Endothelial cell of umbilical vein (primary cell): Measurements from ENCODE around the gene MOB3B. TPM values are rescaled to one million over a fixed set of nuclear protein-coding genes. Genes with fewer than 3 reads are reported as not detected.

Source experiments
- BruUV-seq: library from RNA; stranded (reverse); fragments of 400-500 nt; replicated peaks from 2 replicates; lab custom pipeline; 2021; lab: Mats Ljungman, UMichigan
- CTCF ChIA-PET: fragments of 300-600, 350-600 bp; sonication (Branson Sonifier 250); formaldehyde crosslinking; loops from one replicate; lab custom pipeline; 2021; ENCODE audit warnings: antibody characterized with exemption, inconsistent platforms; lab: Charles Lee
- POLR2A ChIA-PET: fragments of 300-600, 350-600 bp; sonication (Branson Sonifier 250); formaldehyde crosslinking; loops from one replicate; lab custom pipeline; 2021; ENCODE audit warnings: antibody characterized with exemption, inconsistent platforms; lab: Charles Lee
- DNase-seq: peaks from one replicate; pipeline ENCODE4 v3.0.0-alpha.2; 2011; ENCODE audit warnings: low read depth, low spot score
- FAIRE-seq: peaks from 2 replicates; lab custom pipeline; 2011; peaks lifted over from hg19 to GRCh38; lab: Jason Lieb, UNC
- H2AFZ ChIP-seq: 2 replicates; pipeline ENCODE4 v1.6.0; 2012; ENCODE audit warnings: low read depth, low read length, control low read depth, inconsistent platforms
- H3K27ac ChIP-seq: 2 replicates; pipeline ENCODE4 v1.5.1; 2011; ENCODE audit warnings: low read depth, mild to moderate bottlenecking, control low read depth, low read length, moderate library complexity; ENCODE audit not compliant: insufficient read depth
- H3K27me3 ChIP-seq, 2 experiments: 2 replicates each; pipeline versions ENCODE4 v1.6.0 to v1.6.1; 2011; ENCODE audit warnings: low read length in 2 of 2, mixed read lengths in 1 of 2; ENCODE audit not compliant: control insufficient read depth in 2 of 2, insufficient read depth in 2 of 2
- H3K36me3 ChIP-seq, 2 experiments: 2 replicates in 1 of 2; 3 replicates in 1 of 2; pipeline ENCODE4 v1.5.1; 2011; ENCODE audit warnings: low read length in 2 of 2, mild to moderate bottlenecking in 1 of 2, moderate library complexity in 1 of 2; ENCODE audit not compliant: control insufficient read depth in 2 of 2, insufficient read depth in 2 of 2; ENCODE audit errors: extremely low read depth in 1 of 2
- H3K4me1 ChIP-seq: 3 replicates; pipeline ENCODE4 v1.5.1; 2011; ENCODE audit warnings: mild to moderate bottlenecking, low read length; ENCODE audit not compliant: control insufficient read depth, insufficient read depth; ENCODE audit errors: extremely low read depth
- H3K4me2 ChIP-seq: 2 replicates; pipeline ENCODE4 v1.6.1; 2011; ENCODE audit warnings: low read length, control low read depth, mixed read lengths; ENCODE audit not compliant: insufficient read depth
- H3K4me3 ChIP-seq, 3 experiments: fragments of 200-600 bp in 1 of 3; sonication (generic), shearing (Covaris generic) in 1 of 3; replicated peaks in 1 of 3; 2 replicates each; pipeline ENCODE4 v1.5.1; 2011 to 2016; ENCODE audit warnings: control low read depth in 3 of 3, low read length in 3 of 3, mild to moderate bottlenecking in 2 of 3, inconsistent platforms in 1 of 3, low read depth in 1 of 3, moderate library complexity in 1 of 3; ENCODE audit not compliant: insufficient read depth in 1 of 3
- H3K79me2 ChIP-seq: 2 replicates; pipeline ENCODE4 v1.6.0; 2012; ENCODE audit warnings: low read length, inconsistent platforms; ENCODE audit not compliant: control insufficient read depth, insufficient read depth
- H3K9ac ChIP-seq: replicated peaks from 2 replicates; pipeline ENCODE3; 2011; ENCODE audit warnings: low read length, control low read depth; ENCODE audit not compliant: insufficient read depth; ENCODE audit errors: extremely low read depth
- H3K9me1 ChIP-seq: replicated peaks from 3 replicates; pipeline ENCODE4 v1.6.0; 2011; ENCODE audit warnings: mild to moderate bottlenecking, low read length; ENCODE audit not compliant: control insufficient read depth, insufficient read depth; ENCODE audit errors: extremely low read depth
- H3K9me3 ChIP-seq: replicated peaks from 2 replicates; pipeline ENCODE4 v1.5.1; 2012; ENCODE audit warnings: low read length, inconsistent platforms; ENCODE audit not compliant: control insufficient read depth, insufficient read depth
- H4K20me1 ChIP-seq: replicated peaks from 2 replicates; pipeline ENCODE3; 2011; ENCODE audit warnings: mild to moderate bottlenecking, low read length; ENCODE audit not compliant: control insufficient read depth, insufficient read depth; ENCODE audit errors: extremely low read depth
- EZH2 ChIP-seq: IDR thresholded peaks from 2 replicates; pipeline ENCODE4 v1.6.1; 2012; ENCODE audit warnings: borderline replicate concordance, low read depth, mild to moderate bottlenecking, moderate library complexity, low read length, inconsistent platforms; ENCODE audit not compliant: severe bottlenecking
- FOS ChIP-seq: IDR thresholded peaks from 2 replicates; pipeline ENCODE4 v1.6.1; 2011; ENCODE audit warnings: mild to moderate bottlenecking, low read length, moderate library complexity, borderline replicate concordance; ENCODE audit not compliant: insufficient read depth
- GATA2 ChIP-seq: IDR thresholded peaks from 2 replicates; pipeline ENCODE4 v1.7.0; 2011; ENCODE audit warnings: low read depth, mild to moderate bottlenecking, moderate library complexity, mixed read lengths, low read length; ENCODE audit not compliant: insufficient read length, insufficient read depth
- JUN ChIP-seq: IDR thresholded peaks from 2 replicates; pipeline ENCODE4 v1.6.1; 2011; ENCODE audit warnings: borderline replicate concordance, low read depth; ENCODE audit not compliant: insufficient read length, insufficient read depth
- MYC ChIP-seq: IDR thresholded peaks from one replicate; pipeline ENCODE4 v1.6.1; 2011; ENCODE audit warnings: mild to moderate bottlenecking, low read depth, low read length
- POLR2A ChIP-seq: IDR thresholded peaks from 2 replicates; pipeline ENCODE4 v1.6.1; 2012; ENCODE audit warnings: low read depth, mild to moderate bottlenecking, control low read depth, low read length
- POLR2AphosphoS5 ChIP-seq: IDR thresholded peaks from 2 replicates; pipeline ENCODE4 v1.6.1; 2012; ENCODE audit warnings: low read depth, mild to moderate bottlenecking, control low read depth, low read length, moderate library complexity; ENCODE audit not compliant: insufficient read depth
- dilution Hi-C: fragments of 300-500 bp; cut with MboI; formaldehyde crosslinking; loops from one replicate; pipeline ENCODE4 v1.15.0; 2019; ENCODE audit warnings: low sequenced_read_pairs; ENCODE audit not compliant: extremely low pct_ligation_motif_present
- intact Hi-C: fragments of 100-400 bp; cut with micrococcal nuclease; formaldehyde crosslinking; loops from one replicate; pipeline ENCODE4 v1.10.0; 2022
- polyA plus RNA-seq, 4 experiments: library from polyadenylated mRNA; depleted of rRNA in 3 of 4; stranded (reverse) in 3 of 4; unstranded in 1 of 4; fragments of >200 nt; gene quantifications; 2 replicates each; pipeline versions ENCODE4 v1.2.1 to v1.2.3, GENCODE V29; 2011 to 2012; ENCODE audit warnings: missing spikeins in 1 of 4
- total RNA-seq: library from RNA; stranded (reverse); gene quantifications from 2 replicates; pipeline ENCODE4 v1.2.3, GENCODE V29; 2021
- TF ChIP-seq, protein P1 (sequence below): IDR thresholded peaks from 2 replicates; pipeline ENCODE4 v1.6.1; 2011; ENCODE audit not compliant: insufficient read depth, insufficient read length
- TF ChIP-seq, protein P2 (sequence below), 2 donors: IDR thresholded peaks; 1 replicate in 1 of 2; 2 replicates in 1 of 2; pipeline ENCODE4 v1.5.1; 2011; ENCODE audit warnings: low read length in 2 of 2, mild to moderate bottlenecking in 2 of 2, moderate library complexity in 2 of 2, control low read depth in 1 of 2, inconsistent platforms in 1 of 2, low read depth in 1 of 2; ENCODE audit not compliant: insufficient read depth in 1 of 2; ENCODE audit errors: extremely low read depth in 1 of 2

The MOB3B gene
- total and polyA plus RNA-seq, 2 donors (not counting 3 experiments of a cell fraction or from before 2014, with no cell fraction given) = 0.03 TPM; not detected in 1

DNA sequence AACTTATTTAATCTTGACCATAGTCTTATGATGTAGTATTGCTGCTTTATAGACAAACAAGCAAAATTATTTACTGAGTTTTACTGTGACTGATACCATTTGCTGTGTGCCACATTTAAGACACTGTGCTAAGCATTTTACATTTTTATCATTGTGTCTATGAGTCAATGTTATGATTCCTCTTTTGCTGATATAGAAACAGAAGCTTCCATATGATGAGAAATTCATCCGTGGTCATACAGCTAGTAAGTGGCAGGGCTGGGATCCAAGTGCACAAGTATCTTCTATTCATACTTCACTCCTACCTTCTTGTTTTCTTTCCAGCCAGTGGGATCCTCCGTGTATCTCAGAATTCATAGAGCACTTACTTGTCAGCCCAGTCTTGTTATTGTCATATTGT lies 22.6 kb downstream of the MOB3B start:
- Histone ChIP-seq H3K36me3 (no peaks in the 10 kb centered on the region), H3K79me2 (no peaks in the 10 kb centered on the region), H3K9ac (no peak overlapping the region), H3K4me3 (no peak overlapping the region), H2AFZ (no peak overlapping the region), H3K9me1 (no peaks in the 10 kb centered on the region), H3K4me1 (no peaks in the 10 kb centered on the region), H4K20me1 (no peaks in the 10 kb centered on the region), H3K27me3 (peaks cover 0 to 7% of the 10 kb centered on the region in 2 experiments), H3K9me3 (no peaks in the 10 kb centered on the region), H3K4me2 (no peak overlapping the region), H3K27ac (no peak overlapping the region)
- ChIA-PET POLR2A (no interaction called here), CTCF (no interaction called here)
- TF ChIP-seq, protein P1, sequence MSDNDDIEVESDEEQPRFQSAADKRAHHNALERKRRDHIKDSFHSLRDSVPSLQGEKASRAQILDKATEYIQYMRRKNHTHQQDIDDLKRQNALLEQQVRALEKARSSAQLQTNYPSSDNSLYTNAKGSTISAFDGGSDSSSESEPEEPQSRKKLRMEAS = no peak
- no peak for TF ChIP-seq GATA2
- TF ChIP-seq POLR2AphosphoS5 = no peak
- TF ChIP-seq, protein P2, sequence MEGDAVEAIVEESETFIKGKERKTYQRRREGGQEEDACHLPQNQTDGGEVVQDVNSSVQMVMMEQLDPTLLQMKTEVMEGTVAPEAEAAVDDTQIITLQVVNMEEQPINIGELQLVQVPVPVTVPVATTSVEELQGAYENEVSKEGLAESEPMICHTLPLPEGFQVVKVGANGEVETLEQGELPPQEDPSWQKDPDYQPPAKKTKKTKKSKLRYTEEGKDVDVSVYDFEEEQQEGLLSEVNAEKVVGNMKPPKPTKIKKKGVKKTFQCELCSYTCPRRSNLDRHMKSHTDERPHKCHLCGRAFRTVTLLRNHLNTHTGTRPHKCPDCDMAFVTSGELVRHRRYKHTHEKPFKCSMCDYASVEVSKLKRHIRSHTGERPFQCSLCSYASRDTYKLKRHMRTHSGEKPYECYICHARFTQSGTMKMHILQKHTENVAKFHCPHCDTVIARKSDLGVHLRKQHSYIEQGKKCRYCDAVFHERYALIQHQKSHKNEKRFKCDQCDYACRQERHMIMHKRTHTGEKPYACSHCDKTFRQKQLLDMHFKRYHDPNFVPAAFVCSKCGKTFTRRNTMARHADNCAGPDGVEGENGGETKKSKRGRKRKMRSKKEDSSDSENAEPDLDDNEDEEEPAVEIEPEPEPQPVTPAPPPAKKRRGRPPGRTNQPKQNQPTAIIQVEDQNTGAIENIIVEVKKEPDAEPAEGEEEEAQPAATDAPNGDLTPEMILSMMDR (IDR thresholded peaks at IDR 0.05; ENCODE audit: extremely low read depth in 1 of 2, insufficient read depth in 1 of 2, low read depth in 1 of 2, low read length in 2 of 2) = no peak
- TF ChIP-seq MYC = no peak
- TF ChIP-seq EZH2 = no peak
- TF ChIP-seq FOS = no peak
- TF ChIP-seq POLR2A = no peak
- TF ChIP-seq JUN = no peak
- no peak for DNase-seq
- FAIRE-seq = no peak
- intact Hi-C loops (no loop called here), dilution Hi-C loops (loop anchor here (25.0 kb wide), 1 partner anchor 170 kb away; no protein-coding TSS in a partner anchor)
- BruUV-seq = no TSS peak
